HG02642 (cell line): ENCODE data around the gene PAF1.
A peak's percentile ranks its signal among the peaks of the same experiment; 100 is the strongest.

Experiments
- ATAC-seq: cut with Tn5 transposase; IDR thresholded peaks from one replicate; pipeline ENCODE4 v1.9.1; 2021; ENCODE audit warnings: mild to moderate bottlenecking; ENCODE audit not compliant: unreplicated experiment, poor library complexity

The PAF1 gene

GRCh38 chr19:39406656-39407409 is 15.9 kb upstream of the PAF1 start, which contains the start of gene ZFP36:
Gene ZFP36 (plus strand): TSS chr19:39406847. CDS start chr19:39406905, 58 bp downstream.
- peak; percentile 28 for ATAC-seq

DNA sequence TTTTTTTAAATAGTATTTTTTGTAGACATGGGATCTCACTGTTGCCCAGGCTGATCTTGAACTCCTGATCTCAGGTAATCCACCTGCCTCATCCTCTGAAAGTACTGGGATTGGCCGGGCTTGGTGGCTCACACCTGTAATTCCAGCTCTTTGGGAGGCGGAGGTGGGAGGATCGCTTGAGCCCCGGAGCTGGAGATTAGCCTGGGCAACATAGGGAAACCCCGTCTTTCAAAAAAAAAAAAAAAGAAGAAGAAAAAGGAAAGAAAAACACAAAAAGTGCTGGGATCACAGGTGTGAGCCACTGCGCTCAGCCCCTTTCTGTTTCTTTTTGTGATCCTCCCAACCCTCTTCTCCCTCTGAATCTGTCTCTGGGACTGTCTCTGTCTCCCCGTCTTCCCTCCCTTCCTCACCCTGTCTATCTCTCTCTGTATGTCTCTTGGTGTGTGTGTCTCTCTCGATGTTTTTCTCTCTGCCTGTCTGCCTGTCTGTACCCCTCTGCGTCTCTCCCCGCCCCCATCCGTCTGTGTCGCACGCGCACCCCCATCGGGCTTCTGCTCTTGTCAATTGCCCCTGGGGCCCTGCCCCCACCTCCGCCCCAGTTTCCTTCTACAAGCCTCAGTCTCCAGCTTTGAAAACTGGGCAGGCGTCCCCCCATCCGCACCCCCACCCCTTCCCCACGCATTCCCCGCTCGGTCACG is 15.2 kb upstream of the PAF1 start:
- no peak for ATAC-seq

- ATAC-seq: no peak
Observed at GRCh38 chr19:39405261-39405957, 14.5 kb upstream of the PAF1 start.

- peak; percentile 21 for ATAC-seq
Observed at GRCh38 chr19:39403331-39404312, 12.7 kb upstream of the PAF1 start.

- peak; percentile 30 for ATAC-seq
Observed at GRCh38 chr19:39402346-39403300, 11.7 kb upstream of the PAF1 start.

GRCh38 chr19:39401549-39402345 is 10.8 kb upstream of the PAF1 start:
- no peak for ATAC-seq

DNA sequence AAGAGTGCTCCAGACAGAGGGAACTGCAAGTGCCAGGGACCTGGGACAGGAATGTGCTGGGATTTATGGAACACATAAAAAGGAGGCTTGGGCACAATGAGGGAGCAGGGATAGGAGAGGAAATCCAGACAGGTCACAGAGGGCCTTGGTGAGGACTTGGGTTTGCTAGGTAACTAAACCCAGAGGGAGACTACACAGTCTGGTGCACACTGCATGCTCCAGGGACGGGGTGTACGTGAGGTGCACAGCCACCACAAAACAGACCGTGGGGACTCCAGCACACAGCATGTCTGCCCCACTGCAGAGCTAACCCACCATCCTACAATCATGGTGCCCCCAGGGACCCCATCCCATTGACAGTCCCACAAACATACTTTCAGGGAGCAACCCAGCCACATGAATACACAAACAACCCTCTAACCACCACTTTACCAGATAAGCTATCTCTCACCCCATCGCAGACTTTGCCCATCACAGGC is 10.2 kb upstream of the PAF1 start:
- no peak for ATAC-seq

GRCh38 chr19:39400061-39400460 is 9.2 kb upstream of the PAF1 start:
- no peak for ATAC-seq

DNA sequence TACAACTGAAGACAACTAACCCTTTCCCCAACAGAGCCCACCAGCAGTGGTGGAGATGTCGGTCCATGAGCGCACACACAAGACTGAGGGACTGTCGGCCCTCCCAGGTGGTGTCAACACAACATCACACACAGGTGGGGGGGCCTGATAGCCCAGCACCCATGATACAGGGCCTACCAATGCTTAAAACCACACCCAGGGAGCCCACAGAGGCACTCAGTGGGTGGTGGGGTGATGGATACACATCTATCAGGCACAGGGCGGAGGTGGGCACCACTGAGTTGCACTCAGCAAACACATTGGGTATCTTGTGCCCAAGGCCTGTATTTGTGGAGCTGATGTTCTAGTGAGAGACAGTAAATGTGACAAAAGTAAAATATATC is 8.8 kb upstream of the PAF1 start:
- ATAC-seq: no peak

GRCh38 chr19:39398297-39398864 is 7.5 kb upstream of the PAF1 start:
- no peak for ATAC-seq

DNA sequence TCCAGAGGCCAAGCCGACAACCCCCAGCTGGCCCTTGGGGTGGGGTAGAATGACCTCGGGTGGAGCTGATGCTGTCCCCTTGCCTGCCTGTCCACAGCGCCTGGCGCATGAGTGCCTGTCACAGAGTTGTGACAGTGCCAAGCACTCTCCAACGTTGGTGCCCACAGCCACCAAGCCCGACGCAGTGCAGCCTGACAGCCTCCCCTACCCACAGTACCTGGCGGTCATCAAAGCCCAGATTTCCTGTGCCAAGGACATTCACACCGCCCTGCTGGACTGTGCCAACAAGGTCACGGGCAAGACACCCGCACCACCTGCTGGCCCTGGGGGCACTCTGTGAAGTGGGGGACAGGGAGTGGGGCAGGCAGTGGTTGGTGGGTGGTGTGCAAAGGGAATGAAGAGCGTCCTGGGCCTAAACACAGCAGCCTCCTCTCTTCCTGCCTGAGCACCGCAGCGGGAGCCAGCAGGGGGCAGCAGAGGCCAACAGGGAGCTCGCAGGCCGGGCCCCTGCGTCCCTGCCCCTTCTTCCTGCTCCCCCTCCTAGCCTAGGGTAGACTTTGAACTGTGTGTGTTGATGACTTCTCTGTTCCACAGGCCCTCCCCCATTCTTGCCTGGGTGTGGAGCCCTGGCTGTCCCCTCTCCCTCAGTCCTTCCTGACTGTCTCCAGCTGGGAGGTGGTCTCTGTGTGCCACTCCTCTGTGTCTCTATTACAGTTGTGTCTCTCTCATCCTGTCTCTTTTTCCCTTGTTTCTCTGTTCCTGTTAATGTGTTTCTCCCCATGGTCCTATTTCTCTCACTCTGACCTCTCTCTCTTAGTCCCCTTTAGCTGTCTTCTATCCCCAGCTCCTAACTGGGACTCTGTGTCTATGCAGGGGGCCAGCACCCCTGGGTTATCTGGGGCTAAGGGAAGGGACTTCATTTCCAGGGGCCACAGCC is 6.7 kb upstream of the PAF1 start:
- peak; percentile 41 for ATAC-seq

GRCh38 chr19:39390451-39390750 is 505 bp downstream of the PAF1 start:
- no peak for ATAC-seq

- no peak for ATAC-seq
Observed at GRCh38 chr19:39389631-39390414, 1.1 kb downstream of the PAF1 start.

DNA sequence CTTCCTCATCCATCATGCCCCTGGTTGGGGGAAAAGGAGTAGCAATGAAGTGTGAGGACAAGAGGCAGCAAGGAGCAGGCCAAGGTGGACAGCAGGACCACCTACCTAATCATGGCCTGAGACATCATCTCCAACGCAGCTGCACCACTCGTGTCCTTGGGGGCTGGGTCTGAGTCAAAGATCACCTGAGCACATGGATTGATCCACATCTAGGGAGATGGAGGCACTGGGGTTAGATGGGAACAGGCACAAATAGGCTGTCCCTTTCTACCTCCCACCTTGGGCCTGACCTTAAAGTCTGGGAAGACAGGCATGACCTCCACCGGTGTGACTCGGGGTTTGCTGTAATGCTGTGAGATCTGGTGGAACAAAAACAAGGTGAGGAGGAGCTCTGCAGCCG is 2.2 kb downstream of the PAF1 start:
- no peak for ATAC-seq

DNA sequence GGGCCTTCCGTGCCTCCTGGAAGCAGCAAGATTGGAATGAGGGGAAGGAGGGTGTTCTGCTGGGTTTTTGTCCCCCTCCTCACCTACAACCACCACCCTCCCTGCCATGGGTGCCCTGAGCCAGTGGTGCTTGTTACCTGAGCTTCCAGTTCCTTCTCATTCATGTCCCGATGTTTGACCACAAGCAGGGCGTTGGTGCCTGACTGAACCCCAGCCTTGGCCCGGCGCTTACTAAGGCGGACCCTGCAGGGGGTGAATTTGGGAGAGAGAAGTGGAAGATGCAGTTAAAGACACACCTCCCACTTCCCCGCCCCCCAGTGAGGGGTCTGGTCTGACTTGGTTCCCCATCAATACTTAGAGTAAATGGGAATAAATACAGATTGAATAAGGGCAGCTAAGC is 4.3 kb downstream of the PAF1 start:
- no peak for ATAC-seq
